GM21786 (cell line): ENCODE measurements around the gene DMD.

Experiments used
- ATAC-seq: cut with Tn5 transposase; IDR thresholded peaks from one replicate; pipeline ENCODE4 v1.9.1; 2021; ENCODE audit not compliant: unreplicated experiment

DMD gene

DNA sequence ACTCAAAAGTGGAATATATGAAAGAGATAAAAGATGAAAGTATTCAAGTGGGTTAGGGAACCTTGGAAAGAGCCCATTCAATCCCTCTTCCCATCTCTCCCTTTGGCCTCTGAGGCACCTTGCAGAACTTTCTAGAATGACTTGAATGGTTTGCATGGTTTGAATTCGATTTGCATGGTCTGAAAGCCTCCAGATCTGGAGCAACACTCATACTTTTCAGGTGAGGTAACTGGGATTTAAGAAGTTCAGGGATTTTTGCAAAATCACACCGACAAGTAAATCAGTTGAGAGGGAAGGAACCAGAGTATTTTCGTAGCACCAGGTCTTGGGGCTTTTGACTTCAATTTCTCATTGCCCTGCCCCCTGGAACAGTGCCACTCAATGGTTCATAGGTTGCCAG is 1663.5 kb downstream of the DMD start:
- ATAC-seq, result no peak

GRCh38 chrX:31547416-31547815 is 1663.9 kb downstream of the DMD start:
- ATAC-seq, result no peak

GRCh38 chrX:31546126-31546525 is 1665.2 kb downstream of the DMD start:
- no peak for ATAC-seq

GRCh38 chrX:31545726-31546125 is 1665.6 kb downstream of the DMD start:
- no peak for ATAC-seq

GRCh38 chrX:31545191-31545590 is 1666.2 kb downstream of the DMD start:
- no peak for ATAC-seq

GRCh38 chrX:31543634-31544033 is 1667.7 kb downstream of the DMD start:
- ATAC-seq, result no peak

- ATAC-seq, result no peak
Observed at GRCh38 chrX:31542566-31542965, 1668.8 kb downstream of the DMD start.

DNA sequence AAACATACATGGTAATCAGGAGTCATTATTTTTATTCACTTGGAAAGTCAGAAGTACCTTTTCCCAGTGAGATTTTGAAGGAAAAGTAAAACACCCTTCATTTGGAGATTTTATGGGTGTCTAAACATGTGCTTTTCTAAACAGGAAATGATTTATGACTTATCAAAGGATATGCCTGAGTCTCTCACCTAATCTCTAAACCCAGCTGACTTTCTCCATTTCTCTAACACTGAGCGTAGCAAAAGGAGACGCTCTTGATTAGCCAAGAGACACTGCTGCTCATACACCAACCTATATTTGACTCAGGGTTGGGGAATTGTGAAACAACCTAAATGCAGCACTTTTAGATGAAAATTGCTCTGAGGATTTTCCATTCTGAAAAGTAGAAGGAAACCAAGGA is 1671.0 kb downstream of the DMD start:
- ATAC-seq, result no peak

GRCh38 chrX:31527455-31528126 is 1683.8 kb downstream of the DMD start:
- ATAC-seq, result no peak

GRCh38 chrX:31523884-31524536 is 1687.3 kb downstream of the DMD start:
- no peak for ATAC-seq

DNA sequence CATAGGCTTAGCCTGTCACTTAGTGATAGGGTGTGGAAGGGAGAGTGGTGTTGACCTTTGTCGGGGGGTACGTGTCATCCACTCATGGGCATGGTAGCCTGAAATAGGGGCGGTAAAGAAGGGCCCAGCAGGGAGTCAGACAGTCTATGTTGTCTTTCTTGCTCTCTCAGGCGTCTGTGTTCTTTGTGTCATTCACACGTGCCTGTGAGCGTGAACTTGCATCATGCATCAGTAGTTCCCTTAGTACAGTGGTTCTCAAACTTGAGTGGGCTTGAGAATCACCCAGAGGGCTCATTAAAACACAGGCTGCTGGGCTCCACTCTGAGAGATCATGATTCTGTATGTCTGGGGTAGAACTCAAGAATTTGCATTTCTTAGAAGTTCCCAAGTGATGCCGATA is 1688.6 kb downstream of the DMD start:
- no peak for ATAC-seq

DNA sequence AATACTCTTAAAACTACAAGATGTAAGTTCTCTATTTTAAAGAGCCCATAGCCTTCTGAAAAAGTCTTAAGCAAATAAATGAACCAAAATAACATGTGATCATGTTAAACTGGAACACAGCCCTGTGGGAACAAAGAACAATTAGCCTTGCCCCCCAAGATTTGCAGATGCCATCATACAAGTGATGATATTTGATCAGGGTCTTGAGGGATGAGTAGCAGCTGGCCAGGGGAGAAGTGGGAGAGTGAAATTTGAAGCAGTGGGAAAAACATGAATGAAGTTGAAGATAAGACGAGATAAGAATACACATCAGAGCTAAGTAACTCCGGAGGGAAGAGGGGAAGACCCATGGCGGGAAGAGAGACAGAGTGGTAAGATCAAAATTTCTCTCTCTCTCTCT is 1689.4 kb downstream of the DMD start:
- no peak for ATAC-seq

- no peak for ATAC-seq
Observed at GRCh38 chrX:31516527-31516926, 1694.8 kb downstream of the DMD start.

GRCh38 chrX:31508338-31508737 is 1703.0 kb downstream of the DMD start:
- no peak for ATAC-seq

DNA sequence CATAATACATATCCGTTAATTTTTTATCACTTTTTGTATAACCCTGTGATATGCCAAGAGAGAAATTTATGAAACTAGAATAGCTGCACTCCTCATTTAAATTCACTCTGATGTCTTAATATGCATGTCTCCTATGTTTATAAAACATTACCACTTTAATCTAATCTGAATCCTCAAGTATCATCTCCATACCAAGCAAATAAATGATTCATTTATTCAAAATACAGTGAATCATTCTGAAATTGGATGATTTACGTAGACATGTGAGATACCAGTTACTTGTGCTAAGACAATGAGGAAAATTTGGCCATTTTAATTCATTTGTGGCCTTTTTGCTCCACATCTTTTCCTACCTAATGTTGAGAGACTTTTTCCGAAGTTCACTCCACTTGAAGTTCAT is 1704.4 kb downstream of the DMD start:
- ATAC-seq, result no peak

DNA sequence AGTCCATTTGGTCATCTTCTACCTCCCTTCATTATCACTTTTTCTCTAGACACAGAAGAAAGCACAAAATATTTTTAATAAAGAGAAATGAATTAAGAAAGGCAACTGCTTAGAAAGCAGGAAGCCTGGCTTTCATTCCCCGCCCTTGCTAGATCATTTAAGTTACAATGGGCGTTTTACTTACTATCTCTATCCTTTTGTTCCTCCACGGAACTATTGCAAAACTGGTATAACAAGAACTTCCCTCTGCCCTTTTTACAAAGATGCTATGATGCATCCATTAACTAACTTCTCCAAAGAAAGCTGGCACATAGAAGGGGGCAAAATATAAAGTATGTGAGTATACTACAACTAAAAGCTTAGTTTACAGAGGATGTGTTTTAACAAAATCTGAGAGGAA is 1705.0 kb downstream of the DMD start:
- ATAC-seq, result no peak

GRCh38 chrX:31500921-31501320 is 1710.4 kb downstream of the DMD start:
- ATAC-seq, result no peak

DNA sequence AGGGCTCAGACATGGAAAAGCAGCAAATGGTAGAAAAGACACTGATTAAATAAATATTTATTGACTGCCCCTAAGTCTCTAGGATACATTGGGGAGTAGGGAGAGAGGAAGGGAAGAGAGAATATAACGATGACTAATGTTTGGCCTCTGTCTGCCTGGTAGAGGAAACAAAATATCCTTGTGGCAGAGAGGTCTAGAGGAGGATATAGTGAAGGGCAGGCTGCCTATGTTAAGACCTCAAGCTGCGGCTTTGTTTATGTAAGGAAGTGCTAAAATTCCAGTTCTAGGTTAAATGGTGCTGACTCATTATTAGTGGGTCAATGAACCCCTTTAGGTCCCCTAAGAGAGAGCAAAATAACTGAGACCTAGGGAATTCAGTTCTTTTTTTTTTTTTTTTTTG is 1712.2 kb downstream of the DMD start:
- ATAC-seq, result no peak

DNA sequence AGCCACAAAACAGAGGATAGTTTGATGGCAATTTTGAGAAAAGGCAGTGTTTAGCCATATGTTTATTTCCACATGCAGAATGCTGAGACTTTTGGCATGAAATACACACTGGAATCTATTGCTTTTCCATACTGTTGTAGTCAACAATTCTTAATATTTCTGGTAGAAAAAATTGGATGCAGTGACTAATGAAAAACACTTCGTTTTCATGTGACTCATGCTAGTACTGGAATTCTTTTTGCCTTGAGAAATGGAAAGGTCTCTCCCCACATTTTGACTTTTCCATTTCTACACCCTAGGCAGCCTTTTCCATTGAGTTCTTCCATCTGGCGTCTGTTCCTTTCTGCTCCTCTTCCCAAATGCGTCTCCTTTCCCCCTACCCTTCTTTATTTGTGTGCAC is 1714.3 kb downstream of the DMD start:
- ATAC-seq, result no peak

GRCh38 chrX:31487951-31488350 is 1723.4 kb downstream of the DMD start:
- no peak for ATAC-seq

DNA sequence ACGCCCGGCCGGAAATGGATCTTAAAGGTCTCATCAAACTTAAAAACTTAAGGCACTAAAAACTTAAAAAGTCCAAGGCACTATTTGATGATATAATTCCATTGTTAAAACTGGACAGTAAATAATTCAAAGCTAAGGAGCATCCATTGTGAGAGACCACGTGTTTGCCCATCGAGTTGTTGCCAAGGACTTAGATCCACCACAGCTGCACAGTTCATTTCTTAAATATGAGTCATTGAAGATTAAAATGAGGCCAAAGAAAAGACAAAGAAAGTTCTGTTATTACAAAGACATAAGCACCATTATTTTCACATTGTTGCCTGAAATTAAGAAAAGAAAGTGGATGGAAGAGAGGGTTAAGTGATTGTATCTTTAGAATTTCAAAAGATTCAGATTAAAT is 1728.0 kb downstream of the DMD start:
- ATAC-seq, result no peak

DNA sequence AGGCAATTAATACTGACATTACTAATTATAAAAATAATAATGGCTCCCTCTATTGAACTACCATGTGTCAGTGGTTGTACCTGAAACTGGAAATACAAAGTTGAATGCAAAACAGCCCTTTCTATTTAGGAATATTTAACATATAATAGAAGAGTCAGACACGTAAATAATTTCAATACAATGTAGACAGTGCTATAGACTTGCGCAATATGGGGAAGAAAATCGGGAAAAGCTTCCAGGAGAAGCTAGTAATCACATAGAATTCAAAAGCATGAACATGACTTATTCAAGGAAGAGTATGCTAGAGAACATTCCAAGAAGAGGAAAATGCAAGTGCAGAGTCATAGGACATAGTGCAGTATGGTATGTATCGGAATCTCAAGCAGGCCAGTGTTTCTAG is 1730.7 kb downstream of the DMD start:
- no peak for ATAC-seq

- no peak for ATAC-seq
Observed at GRCh38 chrX:31471229-31471628, 1740.1 kb downstream of the DMD start.
